ENCODE data around the gene KCNMB1.
"Not testable (repeated sequence)": the region's sequence is repeated elsewhere in the genome, so short reads cannot be mapped to it uniquely, and the experiment has no call there.

The KCNMB1 gene

GRCh38 chr5:170413897-170414296, 24.7 kb upstream of the KCNMB1 start:
- no peak for DNase-seq

- no peak for DNase-seq
Measured at GRCh38 chr5:170411100-170411499, 21.9 kb upstream of the KCNMB1 start.

GRCh38 chr5:170410401-170410800, 21.2 kb upstream of the KCNMB1 start:
- no peak for DNase-seq

- no peak for DNase-seq
Measured at GRCh38 chr5:170408877-170409660, 19.9 kb upstream of the KCNMB1 start.

- peak; percentile 64 for DNase-seq
Measured at GRCh38 chr5:170408226-170408625, 19.1 kb upstream of the KCNMB1 start.

- no peak for DNase-seq
Measured at GRCh38 chr5:170407062-170407461, 17.9 kb upstream of the KCNMB1 start.

GRCh38 chr5:170405817-170406216, 16.6 kb upstream of the KCNMB1 start:
- DNase-seq, result no peak

GRCh38 chr5:170404398-170404797, 15.2 kb upstream of the KCNMB1 start:
- no peak for DNase-seq

GRCh38 chr5:170403675-170404074, 14.5 kb upstream of the KCNMB1 start:
- DNase-seq, result no peak

GRCh38 chr5:170402508-170402907, 13.3 kb upstream of the KCNMB1 start:
- DNase-seq, result no peak

- DNase-seq, result no peak
Measured at GRCh38 chr5:170397059-170397458, 7.9 kb upstream of the KCNMB1 start.

GRCh38 chr5:170393958-170394357, 4.8 kb upstream of the KCNMB1 start:
- no peak for DNase-seq

- DNase-seq, result no peak
Measured at GRCh38 chr5:170393235-170393634, 4.1 kb upstream of the KCNMB1 start.

GRCh38 chr5:170390472-170390871, 1.3 kb upstream of the KCNMB1 start:
- no peak for DNase-seq

- no peak for DNase-seq
Measured at GRCh38 chr5:170389550-170389892, 354 bp upstream of the KCNMB1 start.

GRCh38 chr5:170387775-170388639, 1.2 kb downstream of the KCNMB1 start:
- no peak for DNase-seq

- no peak for DNase-seq
Measured at GRCh38 chr5:170386743-170387395, 2.3 kb downstream of the KCNMB1 start.

- no peak for DNase-seq
Measured at GRCh38 chr5:170383227-170383626, 5.9 kb downstream of the KCNMB1 start.

GRCh38 chr5:170382790-170383189, 6.4 kb downstream of the KCNMB1 start:
- no peak for DNase-seq

GRCh38 chr5:170380361-170380951, 8.7 kb downstream of the KCNMB1 start:
- no peak for DNase-seq

GRCh38 chr5:170378740-170379139, 10.4 kb downstream of the KCNMB1 start:
- DNase-seq, result no peak

GRCh38 chr5:170377027-170377426, 12.1 kb downstream of the KCNMB1 start:
- DNase-seq, result no peak

- DNase-seq, result not testable (repeated sequence)
Measured at GRCh38 chr5:170376526-170376925, 12.6 kb downstream of the KCNMB1 start.
